LNCaP clone FGC (cell line): ENCODE results near the gene CAPN10.

ENCODE experiments used
- DNase-seq: peaks from one replicate; pipeline ENCODE4 v3.0.0-alpha.2; 2011; ENCODE audit warnings: low read depth
- H3K4me3 ChIP-seq: 2 replicates; pipeline ENCODE4 v1.5.1; 2011; ENCODE audit warnings: mild to moderate bottlenecking, low read depth, low read length, control low read depth
- TF ChIP-seq, protein P1 (sequence below): IDR thresholded peaks from 2 replicates; pipeline ENCODE4 v1.5.1; 2012; ENCODE audit warnings: mild to moderate bottlenecking; ENCODE audit not compliant: control insufficient read depth, insufficient read depth; ENCODE audit errors: extremely low read depth

The CAPN10 gene

DNA sequence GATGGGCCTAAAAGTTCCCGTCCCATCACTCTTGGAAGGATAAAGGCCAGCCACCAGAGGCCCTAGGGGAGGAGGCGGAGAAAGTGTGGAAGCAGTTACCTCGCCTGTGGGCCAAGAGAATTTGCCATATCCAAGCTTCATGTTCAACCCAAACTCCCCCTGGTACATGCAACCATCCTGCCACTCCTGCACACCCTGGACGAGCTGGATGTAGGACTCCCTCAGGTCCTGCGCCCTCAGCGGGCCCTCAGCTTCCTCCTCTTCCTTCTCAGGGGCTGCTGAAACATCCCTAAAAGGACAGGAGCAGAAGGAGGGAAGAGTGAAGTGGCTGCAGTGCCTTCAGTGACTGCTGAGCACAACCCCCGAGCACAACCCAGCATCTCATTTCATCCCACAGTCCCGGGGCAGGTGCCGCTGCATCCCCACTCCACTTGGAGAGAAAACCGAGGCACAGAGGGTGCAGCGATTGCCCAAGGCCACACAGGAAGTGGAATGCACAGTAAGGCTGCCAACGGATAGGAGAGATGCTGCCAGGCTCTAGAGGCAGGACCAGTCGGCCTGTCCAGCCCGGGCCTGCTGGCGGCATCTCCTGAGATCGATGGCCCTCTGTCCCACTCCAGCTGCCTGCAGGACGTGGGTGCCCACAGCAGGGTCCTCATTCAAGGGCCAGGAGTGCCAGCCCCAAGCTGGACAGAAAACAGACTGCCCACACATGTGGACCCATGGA is 31.6 kb upstream of the CAPN10 start:
- no peak overlapping the region for H3K4me3 ChIP-seq
- TF ChIP-seq, protein P1, sequence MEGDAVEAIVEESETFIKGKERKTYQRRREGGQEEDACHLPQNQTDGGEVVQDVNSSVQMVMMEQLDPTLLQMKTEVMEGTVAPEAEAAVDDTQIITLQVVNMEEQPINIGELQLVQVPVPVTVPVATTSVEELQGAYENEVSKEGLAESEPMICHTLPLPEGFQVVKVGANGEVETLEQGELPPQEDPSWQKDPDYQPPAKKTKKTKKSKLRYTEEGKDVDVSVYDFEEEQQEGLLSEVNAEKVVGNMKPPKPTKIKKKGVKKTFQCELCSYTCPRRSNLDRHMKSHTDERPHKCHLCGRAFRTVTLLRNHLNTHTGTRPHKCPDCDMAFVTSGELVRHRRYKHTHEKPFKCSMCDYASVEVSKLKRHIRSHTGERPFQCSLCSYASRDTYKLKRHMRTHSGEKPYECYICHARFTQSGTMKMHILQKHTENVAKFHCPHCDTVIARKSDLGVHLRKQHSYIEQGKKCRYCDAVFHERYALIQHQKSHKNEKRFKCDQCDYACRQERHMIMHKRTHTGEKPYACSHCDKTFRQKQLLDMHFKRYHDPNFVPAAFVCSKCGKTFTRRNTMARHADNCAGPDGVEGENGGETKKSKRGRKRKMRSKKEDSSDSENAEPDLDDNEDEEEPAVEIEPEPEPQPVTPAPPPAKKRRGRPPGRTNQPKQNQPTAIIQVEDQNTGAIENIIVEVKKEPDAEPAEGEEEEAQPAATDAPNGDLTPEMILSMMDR = no peak
- no peak for DNase-seq

DNA sequence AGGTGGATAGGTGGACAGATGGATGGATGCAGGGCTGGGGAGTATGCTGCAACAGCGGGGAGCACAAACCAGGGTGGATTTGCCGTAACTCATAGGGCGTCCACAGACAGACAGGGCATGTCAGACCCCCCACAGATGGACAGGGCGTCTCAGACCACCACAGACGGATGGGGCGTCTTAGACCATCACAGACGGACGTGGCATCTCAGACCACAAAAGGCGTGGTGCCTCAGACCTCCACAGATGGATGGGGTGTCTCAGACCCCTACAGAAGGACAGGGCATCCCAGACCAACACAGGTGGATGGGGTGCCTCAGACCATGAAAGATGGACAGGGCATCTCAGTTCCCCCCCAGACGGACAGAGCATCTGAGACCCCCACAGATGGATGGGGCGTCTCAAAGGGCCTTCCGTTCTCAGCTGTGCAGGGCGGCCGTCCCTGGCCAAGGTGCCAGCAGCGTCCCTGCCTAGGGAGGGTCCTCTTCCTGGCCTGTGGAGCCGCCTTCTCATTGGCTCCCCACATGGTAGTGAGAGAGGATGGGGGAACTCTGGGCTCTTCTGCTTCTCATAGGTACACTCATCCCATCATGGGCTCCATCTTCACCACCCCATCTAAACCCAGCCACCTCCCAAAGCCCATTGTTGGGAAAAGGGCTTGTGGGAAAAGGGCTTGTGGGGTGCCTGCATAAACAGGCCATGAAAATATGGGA is 30.8 kb upstream of the CAPN10 start:
- no peak for DNase-seq
- TF ChIP-seq, protein P1 = no peak
- H3K4me3 ChIP-seq = no peak overlapping the region

- TF ChIP-seq, protein P1 = peak; percentile 51; the same call in 1 of the 2 replicates
- peak overlapping the region; percentile 56 for H3K4me3 ChIP-seq
- no peak for DNase-seq
These were observed 29.9 kb upstream of the CAPN10 start for GRCh38 chr2:240556553-240557100.

DNA sequence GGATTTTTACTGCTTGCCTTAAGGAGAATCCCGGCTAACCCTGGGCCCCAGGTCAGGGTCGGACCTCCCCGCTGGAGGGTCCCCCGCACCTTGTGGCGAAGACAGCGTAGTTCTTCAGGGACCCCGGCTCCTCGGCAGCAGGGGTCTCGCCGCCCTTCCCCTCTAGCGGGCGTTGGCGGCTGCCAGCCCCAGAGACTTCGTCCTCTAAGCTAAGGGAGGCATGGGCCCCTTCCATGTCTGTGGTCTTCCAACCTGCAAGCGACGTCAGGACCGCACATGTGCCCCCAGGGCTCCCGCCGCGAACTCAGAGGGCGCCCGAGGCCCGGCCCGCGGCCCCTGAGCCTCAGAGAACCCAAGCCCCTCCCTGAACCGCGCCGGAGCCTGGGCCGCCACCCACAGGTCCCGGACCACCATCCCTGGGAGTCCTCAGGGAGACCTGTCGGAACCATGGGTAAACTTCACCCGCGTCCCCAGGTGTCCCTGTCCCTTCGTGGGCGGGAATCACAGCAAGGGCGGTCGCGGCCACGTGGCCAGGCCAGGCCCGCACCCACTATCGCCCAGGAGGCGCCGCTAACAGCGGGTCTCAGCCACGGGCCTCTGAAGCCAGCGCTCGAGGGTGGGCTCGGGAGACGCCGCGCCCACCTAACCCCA is 29.3 kb upstream of the CAPN10 start:
- H3K4me3 ChIP-seq = peak overlapping the region; percentile 56
- TF ChIP-seq, protein P1 = no peak
- DNase-seq = no peak

DNA sequence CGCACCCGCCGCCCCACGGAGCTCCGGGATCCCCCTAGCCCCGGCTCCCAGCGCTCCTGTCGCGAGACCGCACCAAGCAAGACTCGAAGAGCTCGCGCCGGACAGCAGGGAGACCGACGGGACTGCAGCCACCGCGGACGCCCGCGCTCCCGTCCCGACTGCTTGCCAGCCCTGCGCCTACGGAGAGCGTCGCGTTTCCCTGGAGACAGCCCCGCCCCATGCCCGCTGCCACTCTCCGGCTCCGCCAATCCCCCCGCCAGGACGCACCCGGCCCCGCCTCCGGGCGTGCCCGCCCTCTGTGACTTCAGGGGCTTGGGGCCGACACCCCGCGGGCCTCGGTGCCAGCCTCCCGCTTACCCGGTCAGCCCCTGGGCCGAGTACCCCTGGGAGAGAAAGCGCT is 28.7 kb upstream of the CAPN10 start, which contains the start of gene ANKMY1:
Gene ANKMY1, minus strand, starts transcription at position 181 of the 400 bp plus-strand sequence. CDS start 653 bp downstream, outside the sequence.
- TF ChIP-seq, protein P1 = no peak
- peak within 1 kb of the TSS; percentile 56 for H3K4me3 ChIP-seq
- no peak for DNase-seq

DNA sequence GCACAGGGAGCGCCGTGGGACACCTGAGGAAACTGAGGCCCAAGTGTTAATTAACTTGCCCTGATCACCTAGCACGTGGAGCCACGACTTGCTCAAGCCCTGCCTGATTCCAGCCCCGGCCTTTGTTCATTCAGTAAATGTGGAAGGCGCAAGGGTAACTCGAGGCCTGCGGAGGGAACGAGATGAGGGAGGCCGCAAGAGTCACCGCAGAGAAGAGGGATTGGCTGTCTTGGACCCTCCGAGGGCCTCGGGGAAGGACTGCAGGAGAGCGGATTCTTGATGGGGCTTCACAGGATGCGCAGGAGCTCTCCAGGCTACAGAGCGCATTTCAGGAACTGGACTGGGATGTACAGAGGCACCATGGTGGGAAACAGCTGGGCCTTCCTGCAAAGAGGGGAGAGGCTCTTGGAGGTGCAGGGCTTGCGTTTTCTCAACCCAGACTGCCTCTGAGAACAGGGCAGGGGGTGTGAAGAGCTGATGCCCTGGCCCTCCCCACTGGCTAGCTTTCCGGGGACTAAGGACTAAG is 28.2 kb upstream of the CAPN10 start:
- TF ChIP-seq, protein P1 = no peak
- no peak for DNase-seq
- H3K4me3 ChIP-seq = peak overlapping the region; percentile 56
